Body of pancreas (tissue), 4 donors: ENCODE data around the gene RNF128.

Experiments used
- POLR2A ChIP-seq, 3 donors: fragments of 450-650 bp; IDR thresholded peaks; one replicate each; pipeline ENCODE4 v1.6.1; 2016; ENCODE audit warnings: antibody characterized with exemption in 3 of 3, mild to moderate bottlenecking in 2 of 3
- TF ChIP-seq, protein P1 (sequence below), 7 experiments: fragments of 450-650 bp in 4 of 7; fragments of 200-600 bp in 3 of 7; sonication (generic) in 3 of 7; IDR thresholded peaks; one replicate each; pipeline ENCODE4 v1.5.1; 2016 to 2019; ENCODE audit warnings: antibody characterized with exemption in 7 of 7

DNA sequence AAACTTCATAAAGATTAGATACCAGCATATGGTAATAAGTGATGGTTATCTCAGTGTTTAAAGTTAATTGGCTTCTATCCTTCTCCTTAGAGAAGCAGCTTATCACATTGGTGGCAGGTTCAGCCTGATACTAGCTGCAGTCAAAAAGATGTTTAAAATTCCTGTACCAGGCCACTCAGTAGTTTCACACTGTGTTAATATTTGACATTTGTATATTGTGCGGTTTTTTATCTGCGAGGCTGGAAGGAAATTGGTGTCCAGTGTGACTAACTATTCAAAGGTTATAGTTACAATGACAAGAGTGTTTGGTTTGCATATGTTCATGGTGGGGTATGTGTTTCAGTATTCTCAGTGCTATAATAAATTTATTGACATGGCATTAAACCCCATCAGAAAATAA is 48.5 kb downstream of the RNF128 start:
- TF ChIP-seq, protein P1, sequence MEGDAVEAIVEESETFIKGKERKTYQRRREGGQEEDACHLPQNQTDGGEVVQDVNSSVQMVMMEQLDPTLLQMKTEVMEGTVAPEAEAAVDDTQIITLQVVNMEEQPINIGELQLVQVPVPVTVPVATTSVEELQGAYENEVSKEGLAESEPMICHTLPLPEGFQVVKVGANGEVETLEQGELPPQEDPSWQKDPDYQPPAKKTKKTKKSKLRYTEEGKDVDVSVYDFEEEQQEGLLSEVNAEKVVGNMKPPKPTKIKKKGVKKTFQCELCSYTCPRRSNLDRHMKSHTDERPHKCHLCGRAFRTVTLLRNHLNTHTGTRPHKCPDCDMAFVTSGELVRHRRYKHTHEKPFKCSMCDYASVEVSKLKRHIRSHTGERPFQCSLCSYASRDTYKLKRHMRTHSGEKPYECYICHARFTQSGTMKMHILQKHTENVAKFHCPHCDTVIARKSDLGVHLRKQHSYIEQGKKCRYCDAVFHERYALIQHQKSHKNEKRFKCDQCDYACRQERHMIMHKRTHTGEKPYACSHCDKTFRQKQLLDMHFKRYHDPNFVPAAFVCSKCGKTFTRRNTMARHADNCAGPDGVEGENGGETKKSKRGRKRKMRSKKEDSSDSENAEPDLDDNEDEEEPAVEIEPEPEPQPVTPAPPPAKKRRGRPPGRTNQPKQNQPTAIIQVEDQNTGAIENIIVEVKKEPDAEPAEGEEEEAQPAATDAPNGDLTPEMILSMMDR (IDR thresholded peaks at IDR 0.05): no peak
- no peak for TF ChIP-seq POLR2A (IDR thresholded peaks at IDR 0.05)
